GM12878 (cell line): ENCODE measurements around the gene CC2D1A. TPM values are rescaled to one million over a fixed set of nuclear protein-coding genes. Genes with fewer than 3 reads are reported as not detected.

Experiments used
- ATAC-seq: fragments of 200-7000 bp; cut with Tn5 transposase; 3 replicates; pipeline ENCODE4 v1.9.1; 2020; ENCODE audit warnings: mild to moderate bottlenecking, moderate library complexity
- BruUV-seq: library from RNA; stranded (reverse); fragments of 400-500 nt; replicated peaks from 2 replicates; lab custom pipeline; 2021; lab: Mats Ljungman, UMichigan
- CTCF ChIA-PET: fragments of 300-600 bp; sonication (Branson Sonifier 250); formaldehyde crosslinking; extraction: SDS; loops from one replicate; lab custom pipeline; 2021; ENCODE audit warnings: inconsistent platforms; lab: Yijun Ruan, JAX
- POLR2A ChIA-PET: fragments of 350-600 bp; formaldehyde crosslinking; extraction: SDS; loops from one replicate; lab custom pipeline; 2021; ENCODE audit warnings: inconsistent platforms; lab: Charles Lee
- RAD21 ChIA-PET: fragments of 300-600 bp; sonication (Branson Sonifier 250); formaldehyde crosslinking; loops from one replicate; lab custom pipeline; 2023; ENCODE audit warnings: antibody characterized with exemption; ENCODE audit not compliant: unreplicated experiment; lab: Charles Lee
- SMC1A ChIA-PET: fragments of 300-600 bp; sonication (Branson Sonifier 250); formaldehyde crosslinking; loops from one replicate; lab custom pipeline; 2023; ENCODE audit not compliant: unreplicated experiment, uncharacterized antibody; lab: Charles Lee
- DNase-seq: peaks from one replicate; pipeline ENCODE4 v3.0.0-alpha.2; 2011; ENCODE audit warnings: low read depth, low spot score
- FAIRE-seq: peaks from 3 replicates; lab custom pipeline; 2011; peaks lifted over from hg19 to GRCh38; lab: Jason Lieb, UNC
- H2AFZ ChIP-seq: 2 replicates; pipeline ENCODE4 v1.6.0; 2011; ENCODE audit warnings: low read depth, low read length, control low read depth; ENCODE audit not compliant: control insufficient read depth
- H3K27ac ChIP-seq: 2 replicates; pipeline ENCODE4 v1.5.1; 2011; ENCODE audit warnings: control low read depth; ENCODE audit not compliant: control insufficient read depth, insufficient read depth
- H3K27me3 ChIP-seq, 2 experiments: replicated peaks in 1 of 2; 2 replicates each; pipeline versions ENCODE4 v1.6.0 to v1.6.1; 2011; ENCODE audit warnings: low read length in 1 of 2; ENCODE audit not compliant: control insufficient read depth in 2 of 2, insufficient read depth in 2 of 2
- H3K36me3 ChIP-seq, 2 experiments: 2 replicates each; pipeline ENCODE4 v1.5.1; 2011; ENCODE audit warnings: low read length in 1 of 2; ENCODE audit not compliant: control insufficient read depth in 2 of 2, insufficient read depth in 2 of 2
- H3K4me1 ChIP-seq: 2 replicates; pipeline ENCODE4 v1.6.1; 2011; ENCODE audit warnings: mild to moderate bottlenecking, low read length, moderate library complexity, mixed read lengths; ENCODE audit not compliant: control insufficient read depth, insufficient read depth
- H3K4me2 ChIP-seq: 2 replicates; pipeline ENCODE4 v1.6.0; 2011; ENCODE audit warnings: control low read depth; ENCODE audit not compliant: control insufficient read depth, insufficient read depth
- H3K4me3 ChIP-seq: fragments of 200-600 bp; sonication (generic); 2 replicates; pipeline ENCODE4 v1.5.1; 2016
- H3K79me2 ChIP-seq: 2 replicates; pipeline ENCODE4 v1.6.0; 2011; ENCODE audit warnings: low read length; ENCODE audit not compliant: control insufficient read depth, insufficient read depth
- H3K9ac ChIP-seq: 2 replicates; pipeline ENCODE4 v1.8.0; 2011; ENCODE audit warnings: low read length, control low read depth, mixed read lengths; ENCODE audit not compliant: control insufficient read depth, insufficient read depth
- H3K9me3 ChIP-seq: replicated peaks from 3 replicates; pipeline ENCODE4 v1.5.1; 2011; ENCODE audit warnings: mild to moderate bottlenecking, low read length; ENCODE audit not compliant: control insufficient read depth, insufficient read depth
- H4K20me1 ChIP-seq: 2 replicates; pipeline ENCODE4 v1.6.0; 2011; ENCODE audit not compliant: control insufficient read depth, insufficient read depth
- CHD2 ChIP-seq: IDR thresholded peaks from 2 replicates; pipeline ENCODE4 v1.6.1; 2011; ENCODE audit warnings: low read depth, low read length, improper control_type of control experiment, borderline replicate concordance
- ETV6 ChIP-seq, 2 experiments: fragments of 450-650 bp in 1 of 2; IDR thresholded peaks in 1 of 2; conservative IDR thresholded peaks in 1 of 2; 2 replicates each; pipeline ENCODE4 v1.6.1; 2014; ENCODE audit warnings: antibody characterized with exemption in 1 of 2, borderline replicate concordance in 1 of 2, low read depth in 1 of 2, mild to moderate bottlenecking in 1 of 2, moderate library complexity in 1 of 2
- GABPA ChIP-seq: IDR thresholded peaks from 2 replicates; pipeline ENCODE4 v1.6.1; 2014; ENCODE audit warnings: antibody characterized with exemption, low read depth, mild to moderate bottlenecking, inconsistent platforms
- HSF1 ChIP-seq: fragments of 150-350 bp; IDR thresholded peaks from 2 replicates; pipeline ENCODE4 v1.6.1; 2014; ENCODE audit warnings: mild to moderate bottlenecking, low read depth, low read length
- KAT2A ChIP-seq: conservative IDR thresholded peaks from 2 replicates; pipeline ENCODE4 v1.6.1; 2011; ENCODE audit warnings: low read depth, low read length; ENCODE audit not compliant: control insufficient read depth
- KDM1A ChIP-seq: fragments of 200-600 bp; sonication (generic); IDR thresholded peaks from 2 replicates; pipeline ENCODE4 v1.6.1; 2016; ENCODE audit warnings: borderline replicate concordance
- MYB ChIP-seq: fragments of 150-350 bp; IDR thresholded peaks from 2 replicates; pipeline ENCODE4 v1.6.1; 2014; ENCODE audit warnings: mild to moderate bottlenecking, low read depth, low read length, borderline replicate concordance
- PML ChIP-seq: IDR thresholded peaks from 2 replicates; pipeline ENCODE4 v1.6.1; 2012; ENCODE audit warnings: low read length, inconsistent platforms
- SMAD5 ChIP-seq: IDR thresholded peaks from 2 replicates; pipeline ENCODE4 v1.6.1; 2016; ENCODE audit warnings: antibody characterized with exemption, low read depth
- SPI1 ChIP-seq: IDR thresholded peaks from 2 replicates; pipeline ENCODE4 v1.6.1; 2011; ENCODE audit warnings: low read depth, mild to moderate bottlenecking, low read length, moderate library complexity, borderline replicate concordance; ENCODE audit not compliant: insufficient read depth
- TARDBP ChIP-seq: IDR thresholded peaks from 2 replicates; pipeline ENCODE4 v1.6.1; 2016; ENCODE audit warnings: borderline replicate concordance
- WGBS: methylation state at CpG from one replicate; pipeline ENCODE4 v1.1.6; 2016; ENCODE audit warnings: low lambda C conversion rate; ENCODE audit not compliant: insufficient replicate concordance, insufficient coverage; ENCODE audit errors: missing lambda C conversion rate; 5-methylcytosine and 5-hydroxymethylcytosine counted together
- in situ Hi-C: fragments of 300-500 bp; cut with MboI; formaldehyde crosslinking; loops from 9 replicates; pipeline ENCODE4 v1.14.3; 2018; ENCODE audit warnings: mixed read lengths
- intact Hi-C: fragments of 100-400 bp; cut with micrococcal nuclease; formaldehyde crosslinking; loops from one replicate; pipeline ENCODE4 v1.14.2; 2022; ENCODE audit not compliant: unreplicated experiment
- polyA plus RNA-seq, 11 experiments: library from polyadenylated mRNA; depleted of rRNA in 4 of 11; unstranded in 6 of 11; stranded (reverse) in 5 of 11; fragments of >200 nt; fragmentation: Nextera tagmentation in 4 of 11; fragmentation: Illumina TruSeq in 1 of 11; extraction: Ambion mirVana in 4 of 11; extraction: Trizol in 1 of 11; gene quantifications; 1 replicate in 1 of 11; 2 replicates in 10 of 11; pipeline versions ENCODE4 v1.2.1 to v1.2.3, GENCODE V29; 2011 to 2016; ENCODE audit warnings: inconsistent platforms in 2 of 11, missing spikeins in 2 of 11, low read depth in 1 of 11
- total RNA-seq, 4 experiments: library from RNA; depleted of rRNA in 3 of 4; stranded (reverse); fragments of >200 nt in 3 of 4; fragmentation: Illumina TruSeq in 1 of 4; extraction: Trizol in 1 of 4; gene quantifications; 2 replicates each; pipeline versions ENCODE4 v1.2.1 to v1.2.3, GENCODE V29; 2013 to 2021
- TF ChIP-seq, protein P1 (sequence below): fragments of 450-650 bp; IDR thresholded peaks from 2 replicates; pipeline ENCODE4 v1.6.1; 2016; ENCODE audit warnings: mild to moderate bottlenecking
- TF ChIP-seq, protein P2 (sequence below): fragments of 450-650 bp; IDR thresholded peaks from 2 replicates; pipeline ENCODE4 v1.6.1; 2017; ENCODE audit warnings: borderline replicate concordance

Gene CC2D1A
- total and polyA plus RNA-seq, 10 of the 15 experiments (the other 5 are each of a cell fraction or from before 2014, with no cell fraction given) = 0.13 to 36.1 (median 16.1) TPM

DNA sequence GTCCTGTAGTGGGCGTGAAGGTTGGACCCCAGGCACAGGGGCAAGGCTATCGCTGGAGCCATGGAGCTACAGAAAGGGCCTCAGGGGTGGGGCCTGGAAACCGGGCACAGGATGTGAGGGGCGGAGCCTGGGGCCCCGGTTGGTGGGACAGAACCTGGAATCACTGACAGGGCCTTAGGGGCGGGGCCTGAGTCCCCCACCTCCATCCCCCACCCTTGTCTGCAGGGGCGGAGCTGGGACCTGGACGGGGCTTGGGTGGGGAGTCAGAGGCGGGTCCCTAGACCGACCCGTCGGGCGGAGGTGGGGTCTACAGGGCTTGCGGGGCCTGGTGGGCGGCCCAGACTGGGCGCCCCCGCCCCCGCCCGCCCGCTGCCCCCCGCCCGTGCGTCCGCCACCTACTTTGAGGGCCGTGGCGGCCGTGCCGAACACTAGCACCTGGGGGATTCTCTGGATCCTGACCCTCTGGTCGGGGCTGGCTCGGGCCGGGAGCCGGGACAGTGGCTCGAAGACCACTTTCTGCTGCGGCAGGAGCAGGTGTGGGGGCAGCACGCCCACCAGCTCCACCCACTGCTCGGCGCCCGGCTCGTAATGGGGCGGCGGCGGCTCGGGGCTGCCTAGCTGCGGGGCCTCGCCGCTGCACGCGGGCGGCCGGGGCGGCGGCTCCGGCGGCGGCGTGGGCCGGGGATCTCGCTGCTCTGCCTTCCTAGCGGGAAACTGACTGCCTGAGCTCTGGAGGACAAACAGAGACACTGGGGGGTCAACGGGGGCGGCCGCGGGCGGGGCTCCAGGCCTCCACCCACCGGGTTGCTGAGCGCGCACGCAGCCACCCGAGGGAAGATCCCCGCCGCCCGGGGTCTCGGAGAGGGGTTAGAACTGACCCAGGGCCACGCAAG lies 72.6 kb downstream of the CC2D1A start:
- no TSS peak for BruUV-seq
- POLR2A ChIA-PET = interaction anchor here (0.6 kb wide), 1 partner anchor 33 kb away, joined by 3 read pairs; no protein-coding TSS in a partner anchor
- in situ Hi-C loops (no loop called here), intact Hi-C loops (no loop called here)
- ATAC-seq (no peak; the same call in 2 of the 3 replicates), DNase-seq (no peak), FAIRE-seq (no peak)
- Histone ChIP-seq H3K4me3 (no peak overlapping the region), H3K36me3 (no peaks in the 10 kb centered on the region; a peak in 1 of 4 replicates), H3K4me1 (no peaks in the 10 kb centered on the region), H3K4me2 (no peak overlapping the region; the same call in 1 of the 2 replicates), H2AFZ (no peak overlapping the region), H3K9me3 (no peaks in the 10 kb centered on the region), H4K20me1 (no peaks in the 10 kb centered on the region), H3K27ac (no peak overlapping the region), H3K9ac (no peak overlapping the region), H3K79me2 (no peaks in the 10 kb centered on the region), H3K27me3 (no peaks in the 10 kb centered on the region)
- no peak for TF ChIP-seq ETV6 (conservative IDR thresholded peaks at IDR 0.05 in 1 of 2, IDR thresholded peaks at IDR 0.05 in 1 of 2; ENCODE audit: borderline replicate concordance in 1 of 2, low read depth in 1 of 2)
- no peak for TF ChIP-seq MYB
- no peak for TF ChIP-seq SMAD5
- TF ChIP-seq, protein P1, sequence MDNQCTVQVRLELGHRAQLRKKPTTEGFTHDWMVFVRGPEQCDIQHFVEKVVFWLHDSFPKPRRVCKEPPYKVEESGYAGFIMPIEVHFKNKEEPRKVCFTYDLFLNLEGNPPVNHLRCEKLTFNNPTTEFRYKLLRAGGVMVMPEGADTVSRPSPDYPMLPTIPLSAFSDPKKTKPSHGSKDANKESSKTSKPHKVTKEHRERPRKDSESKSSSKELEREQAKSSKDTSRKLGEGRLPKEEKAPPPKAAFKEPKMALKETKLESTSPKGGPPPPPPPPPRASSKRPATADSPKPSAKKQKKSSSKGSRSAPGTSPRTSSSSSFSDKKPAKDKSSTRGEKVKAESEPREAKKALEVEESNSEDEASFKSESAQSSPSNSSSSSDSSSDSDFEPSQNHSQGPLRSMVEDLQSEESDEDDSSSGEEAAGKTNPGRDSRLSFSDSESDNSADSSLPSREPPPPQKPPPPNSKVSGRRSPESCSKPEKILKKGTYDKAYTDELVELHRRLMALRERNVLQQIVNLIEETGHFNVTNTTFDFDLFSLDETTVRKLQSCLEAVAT = no peak
- no peak for TF ChIP-seq TARDBP
- no peak for TF ChIP-seq SPI1
- no peak for TF ChIP-seq CHD2
- TF ChIP-seq KAT2A = no peak
- no peak for TF ChIP-seq GABPA
- no peak for TF ChIP-seq PML
- no peak for TF ChIP-seq KDM1A
- TF ChIP-seq, protein P2, sequence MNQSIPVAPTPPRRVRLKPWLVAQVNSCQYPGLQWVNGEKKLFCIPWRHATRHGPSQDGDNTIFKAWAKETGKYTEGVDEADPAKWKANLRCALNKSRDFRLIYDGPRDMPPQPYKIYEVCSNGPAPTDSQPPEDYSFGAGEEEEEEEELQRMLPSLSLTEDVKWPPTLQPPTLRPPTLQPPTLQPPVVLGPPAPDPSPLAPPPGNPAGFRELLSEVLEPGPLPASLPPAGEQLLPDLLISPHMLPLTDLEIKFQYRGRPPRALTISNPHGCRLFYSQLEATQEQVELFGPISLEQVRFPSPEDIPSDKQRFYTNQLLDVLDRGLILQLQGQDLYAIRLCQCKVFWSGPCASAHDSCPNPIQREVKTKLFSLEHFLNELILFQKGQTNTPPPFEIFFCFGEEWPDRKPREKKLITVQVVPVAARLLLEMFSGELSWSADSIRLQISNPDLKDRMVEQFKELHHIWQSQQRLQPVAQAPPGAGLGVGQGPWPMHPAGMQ = no peak
- TF ChIP-seq HSF1 = no peak
- CTCF ChIA-PET = interaction anchor here (0.7 to 1.1 kb wide), 4 partner anchors 55 to 973 kb away, joined by 3 to 4 read pairs (median 3); no protein-coding TSS in a partner anchor
- 31% methylated on average over 56 of the region's 74 CpGs for WGBS
- RAD21 ChIA-PET = no interaction called here
- SMC1A ChIA-PET = interaction anchor here (1.2 to 1.9 kb wide), 2 partner anchors 11 to 63 kb away, joined by 3 to 4 read pairs; no protein-coding TSS in a partner anchor
